ENCODE results near the gene CEP63. TPM values are rescaled to one million over a fixed set of nuclear protein-coding genes. Genes with fewer than 3 reads are reported as not detected.
"Not testable (repeated sequence)": the region's sequence is repeated elsewhere in the genome, so short reads cannot be mapped to it uniquely, and the experiment has no call there.

Gene CEP63
- total RNA-seq, 4 donors from 2014 or later: 21.4 to 23.5 (median 22.4) TPM

- Histone ChIP-seq H3K4me3 (no peak overlapping the region), H3K9me3 (no peaks in the 10 kb centered on the region), H3K36me3 (peaks cover 0 to 13% of the 10 kb centered on the region in 2 donors), H3K4me1 (no peaks in the 10 kb centered on the region), H3K27me3 (no peaks in the 10 kb centered on the region), H3K27ac (no peak overlapping the region)
- DNase-seq (no peak), ATAC-seq (no peak)
- intact Hi-C loops (cut with DNase I; ENCODE audit: low total_unique reads) (no loop called here), in situ Hi-C loops (cut with MboI; ENCODE audit: low sequenced_read_pairs in 4 of 4) (no loop called here)
- TF ChIP-seq CTCF (IDR thresholded peaks at IDR 0.05 in 4 of 5, conservative IDR thresholded peaks at IDR 0.05 in 1 of 5) (no peak), POLR2A (IDR thresholded peaks at IDR 0.05) (no peak)
Measured at GRCh38 chr3:134564991-134565390, 79.1 kb downstream of the CEP63 start.

- intact Hi-C loops (cut with DNase I; ENCODE audit: low total_unique reads): no loop called here
- TF ChIP-seq POLR2A (IDR thresholded peaks at IDR 0.05) (no peak), CTCF (IDR thresholded peaks at IDR 0.05 in 4 of 5, conservative IDR thresholded peaks at IDR 0.05 in 1 of 5) (no peak)
- no peaks in the 10 kb centered on the region for H3K9me3 ChIP-seq
Measured at GRCh38 chr3:134567605-134568004, 81.7 kb downstream of the CEP63 start.

GRCh38 chr3:134568790-134569189 lies 82.9 kb downstream of the CEP63 start:
- intact Hi-C loops (cut with DNase I; ENCODE audit: low total_unique reads): no loop called here

More at GRCh38 chr3:134567605-134568004, 81.7 kb downstream of the CEP63 start:
- H3K27ac ChIP-seq: no peak overlapping the region
- in situ Hi-C loops (cut with MboI; ENCODE audit: low sequenced_read_pairs in 4 of 4): no loop called here
- H3K4me1 ChIP-seq: no peaks in the 10 kb centered on the region
- DNase-seq (no peak), ATAC-seq (no peak)
- no peaks in the 10 kb centered on the region for H3K36me3 ChIP-seq
- H3K27me3 ChIP-seq: no peaks in the 10 kb centered on the region
- H3K4me3 ChIP-seq: no peak overlapping the region

GRCh38 chr3:134569899-134570298 lies 84.0 kb downstream of the CEP63 start:
- H3K9me3 ChIP-seq; H3K4me1 ChIP-seq; H3K27ac ChIP-seq; H3K4me3 ChIP-seq; ATAC-seq; in situ Hi-C loops (cut with MboI; ENCODE audit: low sequenced_read_pairs in 4 of 4); intact Hi-C loops (cut with DNase I; ENCODE audit: low total_unique reads); H3K36me3 ChIP-seq; DNase-seq; H3K27me3 ChIP-seq: not testable (repeated sequence)

More at GRCh38 chr3:134568790-134569189, 82.9 kb downstream of the CEP63 start:
- no peaks in the 10 kb centered on the region for H3K36me3 ChIP-seq
- TF ChIP-seq POLR2A (IDR thresholded peaks at IDR 0.05) (no peak), CTCF (IDR thresholded peaks at IDR 0.05 in 4 of 5, conservative IDR thresholded peaks at IDR 0.05 in 1 of 5) (no peak)
- no peak overlapping the region for H3K4me3 ChIP-seq
- H3K27ac ChIP-seq: no peak overlapping the region
- H3K4me1 ChIP-seq: no peaks in the 10 kb centered on the region
- in situ Hi-C loops (cut with MboI; ENCODE audit: low sequenced_read_pairs in 4 of 4): no loop called here
- no peaks in the 10 kb centered on the region for H3K9me3 ChIP-seq
- DNase-seq (no peak), ATAC-seq (no peak)
- no peaks in the 10 kb centered on the region for H3K27me3 ChIP-seq

GRCh38 chr3:134576426-134576825 lies 90.6 kb downstream of the CEP63 start:
- TF ChIP-seq POLR2A (IDR thresholded peaks at IDR 0.05) (no peak), CTCF (IDR thresholded peaks at IDR 0.05 in 4 of 5, conservative IDR thresholded peaks at IDR 0.05 in 1 of 5) (no peak)
- H3K4me1 ChIP-seq: no peaks in the 10 kb centered on the region
- in situ Hi-C loops (cut with MboI; ENCODE audit: low sequenced_read_pairs in 4 of 4): no loop called here

More at GRCh38 chr3:134576426-134576825, 90.6 kb downstream of the CEP63 start:
- H3K27ac ChIP-seq: no peak overlapping the region
- intact Hi-C loops (cut with DNase I; ENCODE audit: low total_unique reads): no loop called here
- no peak overlapping the region for H3K4me3 ChIP-seq
- H3K9me3 ChIP-seq: no peaks in the 10 kb centered on the region
- ATAC-seq (no peak), DNase-seq (no peak)
- no peaks in the 10 kb centered on the region for H3K36me3 ChIP-seq
- no peaks in the 10 kb centered on the region for H3K27me3 ChIP-seq
